ENCODE results near the gene IRGC.
"Not testable (repeated sequence)": the region's sequence is repeated elsewhere in the genome, so short reads cannot be mapped to it uniquely, and the experiment has no call there.

IRGC gene, protein sequence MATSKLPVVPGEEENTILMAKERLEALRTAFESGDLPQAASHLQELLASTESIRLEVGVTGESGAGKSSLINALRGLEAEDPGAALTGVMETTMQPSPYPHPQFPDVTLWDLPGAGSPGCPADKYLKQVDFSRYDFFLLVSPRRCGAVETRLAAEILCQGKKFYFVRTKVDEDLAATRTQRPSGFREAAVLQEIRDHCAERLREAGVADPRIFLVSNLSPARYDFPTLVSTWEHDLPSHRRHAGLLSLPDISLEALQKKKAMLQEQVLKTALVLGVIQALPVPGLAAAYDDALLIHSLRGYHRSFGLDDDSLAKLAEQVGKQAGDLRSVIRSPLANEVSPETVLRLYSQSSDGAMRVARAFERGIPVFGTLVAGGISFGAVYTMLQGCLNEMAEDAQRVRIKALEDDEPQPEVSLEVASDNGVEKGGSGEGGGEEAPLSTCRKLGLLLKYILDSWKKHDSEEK

DNA sequence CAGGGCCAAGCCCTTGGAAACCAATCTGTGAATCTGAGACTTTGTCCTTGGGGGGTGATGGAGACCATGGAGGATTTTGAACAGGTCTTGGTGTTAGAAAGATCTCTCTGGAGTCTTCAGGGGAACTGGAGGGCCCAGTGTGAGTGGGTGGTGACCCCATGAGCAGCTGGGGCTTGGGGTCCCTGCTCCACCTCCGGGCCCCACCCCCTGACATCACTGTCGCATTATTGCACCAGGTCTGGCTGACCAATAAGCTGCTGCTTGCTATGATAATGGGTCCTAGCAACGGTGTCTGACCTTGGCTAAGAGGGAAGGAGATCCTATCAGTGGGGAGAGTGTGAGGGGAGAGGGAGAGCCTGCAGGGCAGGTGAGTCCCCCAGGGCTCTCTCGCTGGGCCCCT lies at the start of gene IRGC:
IRGC (plus strand) TSS at position 301 of the 400 bp plus-strand sequence. CDS start 2,483 bp downstream, outside the sequence.
- DNase-seq (ENCODE audit: low spot score), result no peak

- no peak for DNase-seq (ENCODE audit: low spot score)
Observed at GRCh38 chr19:43667126-43667875, 48.6 kb upstream of the IRGC start.

DNA sequence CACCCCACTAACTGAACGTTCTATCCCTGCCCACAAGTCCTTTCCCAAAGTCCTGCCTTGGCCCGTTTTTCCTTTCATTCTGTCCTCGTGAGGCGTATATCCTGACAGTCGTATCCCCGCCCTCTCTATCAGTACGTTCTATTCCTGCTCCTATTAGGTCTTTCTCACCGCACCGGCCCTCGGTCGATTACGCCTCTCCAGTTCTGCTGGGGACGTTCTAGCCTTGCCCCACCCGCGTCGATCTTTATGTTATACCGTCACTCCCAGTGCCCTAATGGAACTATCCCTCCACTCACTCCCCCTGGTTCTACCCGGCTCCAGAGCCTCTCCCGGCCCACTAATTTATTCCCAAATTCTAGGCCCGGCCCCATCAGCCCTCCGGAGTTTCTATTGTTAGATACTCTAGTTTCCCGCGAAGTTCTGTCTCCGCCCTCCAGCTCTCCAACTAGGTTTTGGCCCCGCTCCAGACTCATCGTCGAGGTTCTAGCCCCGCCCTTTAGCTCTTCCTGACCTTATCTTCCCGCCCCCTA lies 47.9 kb upstream of the IRGC start:
- DNase-seq (ENCODE audit: low spot score), result no peak

DNA sequence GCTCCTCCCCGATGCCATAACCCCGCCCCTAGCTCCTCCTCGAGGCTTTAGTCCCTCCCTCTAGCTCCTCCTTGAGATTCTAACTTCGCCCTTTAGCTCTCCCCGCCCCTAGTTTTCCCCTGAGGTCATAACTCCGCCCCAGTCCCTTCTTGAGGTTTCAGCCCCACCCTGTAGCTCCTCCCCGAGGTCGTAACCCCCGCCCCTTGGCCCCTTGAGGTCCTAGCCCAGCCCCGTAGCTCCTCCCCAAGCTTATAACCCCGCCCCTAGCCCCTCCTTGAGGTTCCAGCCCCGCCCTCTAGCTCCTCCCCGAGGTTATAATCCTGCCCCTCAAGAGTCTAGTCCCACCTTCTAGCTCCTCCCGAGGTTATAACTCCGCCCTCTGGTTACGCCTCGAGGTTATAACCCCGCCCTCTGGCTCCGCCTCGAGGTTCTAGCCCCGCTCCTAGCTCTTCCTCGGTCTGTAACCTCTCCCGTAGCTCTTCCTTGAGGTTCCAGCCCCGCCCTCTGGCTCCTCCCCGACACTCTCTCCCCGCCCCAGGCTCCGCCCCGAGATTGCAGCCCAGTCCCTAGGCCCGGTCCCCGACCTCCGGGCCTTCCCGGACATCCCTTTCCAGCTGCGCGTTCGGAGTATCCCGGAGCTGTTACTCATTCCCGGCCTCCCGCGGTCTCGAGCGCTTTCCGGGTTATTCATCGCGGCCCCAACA lies 47.3 kb upstream of the IRGC start:
- DNase-seq (ENCODE audit: low spot score), result peak; percentile 100

- DNase-seq (ENCODE audit: low spot score), result no peak
Observed at GRCh38 chr19:43672061-43672679, 43.7 kb upstream of the IRGC start.

DNA sequence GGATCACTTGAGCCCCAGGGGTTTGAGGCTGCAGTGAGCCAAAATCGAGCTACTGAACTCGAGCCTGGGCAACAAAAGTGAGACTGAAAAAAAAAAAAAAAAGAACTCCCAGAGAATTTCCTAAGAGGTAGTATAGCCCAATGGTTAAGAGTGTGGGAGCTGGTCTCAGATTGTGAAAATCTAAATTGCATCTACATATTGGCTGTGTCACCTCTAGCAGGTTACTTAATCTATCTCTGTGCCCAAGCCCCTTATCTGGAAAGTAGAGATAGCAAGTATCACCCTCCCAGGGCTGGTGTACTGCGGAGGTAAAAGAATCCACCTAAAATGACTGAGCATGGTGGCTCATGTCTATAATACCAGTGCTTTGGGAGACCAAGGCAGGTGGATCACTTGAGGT lies 42.2 kb upstream of the IRGC start:
- DNase-seq (ENCODE audit: low spot score), result no peak

DNA sequence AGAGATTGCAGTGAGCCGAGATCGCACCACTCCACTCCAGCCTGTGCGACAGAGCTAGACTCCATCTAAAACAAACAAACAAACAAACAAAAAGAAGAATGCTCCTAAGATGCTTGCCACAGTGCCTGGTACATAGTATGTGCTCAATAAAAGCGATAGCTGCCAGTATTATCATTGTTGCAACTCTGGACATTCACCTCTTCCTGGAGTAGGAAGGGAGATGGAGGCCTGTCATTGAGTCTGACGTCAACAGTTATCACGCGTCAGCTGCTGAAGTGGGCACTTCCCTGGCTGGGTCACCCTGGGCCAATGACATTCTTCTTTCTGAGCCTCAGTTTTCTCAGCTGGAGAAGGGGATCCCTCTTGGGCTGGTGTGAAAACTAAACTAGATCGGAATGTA lies 41.7 kb upstream of the IRGC start:
- DNase-seq (ENCODE audit: low spot score), result peak; percentile 28

- DNase-seq (ENCODE audit: low spot score), result no peak
Observed at GRCh38 chr19:43674596-43674995, 41.3 kb upstream of the IRGC start.

DNA sequence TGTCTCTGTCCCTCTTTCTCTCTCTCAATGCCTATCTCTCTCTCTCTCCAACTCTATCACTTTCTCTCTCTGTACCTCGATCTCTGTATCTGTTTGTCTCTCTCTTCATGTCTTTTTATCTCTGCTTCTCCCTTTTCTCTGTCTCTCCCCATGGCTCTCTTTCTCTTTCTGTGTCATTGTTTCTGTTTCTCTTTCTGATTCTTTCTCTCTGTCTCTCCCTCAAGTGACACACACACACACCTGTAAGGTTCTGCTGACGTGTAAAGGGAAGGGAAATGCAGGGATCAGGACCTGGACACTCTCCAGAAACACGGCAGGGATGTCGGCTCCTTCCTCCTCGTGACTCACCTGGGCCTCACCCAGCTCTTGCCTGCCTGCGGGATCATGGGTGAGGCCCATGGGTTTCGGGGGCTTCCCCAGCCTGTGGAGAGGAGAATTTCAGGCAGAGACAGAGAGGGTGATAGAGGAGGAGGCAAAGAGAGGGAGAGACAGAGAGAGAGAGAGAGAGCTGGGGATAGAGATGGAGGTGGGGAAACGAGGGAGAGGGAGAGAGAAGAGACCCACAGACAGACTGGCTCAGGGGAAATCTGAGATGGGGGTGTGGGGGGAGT lies 40.5 kb upstream of the IRGC start:
- DNase-seq (ENCODE audit: low spot score), result no peak

- no peak for DNase-seq (ENCODE audit: low spot score)
Observed at GRCh38 chr19:43675906-43676305, 40.0 kb upstream of the IRGC start.

- no peak for DNase-seq (ENCODE audit: low spot score)
Observed at GRCh38 chr19:43678512-43679261, 37.2 kb upstream of the IRGC start.

DNA sequence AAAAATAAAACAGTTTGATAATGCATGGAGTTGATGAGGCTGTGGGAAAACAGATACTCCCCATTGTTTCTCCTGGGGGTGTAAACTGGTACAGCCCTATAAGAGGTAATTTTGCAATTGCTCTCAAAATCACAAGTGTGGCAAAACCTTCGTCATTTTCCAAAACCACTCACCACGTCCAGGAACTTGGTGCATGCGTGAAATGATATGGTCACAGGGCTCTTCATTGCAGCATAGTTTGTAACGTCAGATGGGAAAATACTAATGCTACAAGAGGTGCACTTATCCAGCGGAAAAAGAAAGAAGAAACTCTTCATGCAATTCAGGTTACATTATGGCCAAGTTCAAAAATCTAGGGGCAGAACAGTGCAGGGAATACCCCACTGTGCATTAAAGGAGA lies 34.1 kb upstream of the IRGC start:
- DNase-seq (ENCODE audit: low spot score), result no peak

DNA sequence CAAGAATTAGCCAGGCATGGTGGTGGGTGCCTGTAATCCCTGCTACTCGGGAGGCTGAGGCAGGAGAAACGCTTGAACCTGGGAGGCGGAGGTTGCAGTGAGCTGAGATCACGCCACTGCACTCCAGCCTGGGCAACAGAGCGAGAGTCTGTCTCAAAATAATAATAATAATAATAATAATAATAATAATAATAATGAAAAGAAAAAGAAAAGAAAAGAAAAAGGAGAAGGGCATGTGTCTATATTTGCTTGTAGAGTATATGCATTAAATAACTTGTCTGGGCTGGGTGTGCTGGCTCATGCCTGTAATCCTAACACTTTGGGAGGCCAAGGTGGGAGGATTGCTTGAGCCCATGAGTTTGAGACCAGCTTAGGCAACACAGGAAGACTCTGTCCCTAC lies 33.6 kb upstream of the IRGC start:
- not testable (repeated sequence) for DNase-seq (ENCODE audit: low spot score)

- DNase-seq (ENCODE audit: low spot score), result no peak
Observed at GRCh38 chr19:43682824-43683661, 32.8 kb upstream of the IRGC start.

GRCh38 chr19:43683905-43684304 lies 32.0 kb upstream of the IRGC start:
- no peak for DNase-seq (ENCODE audit: low spot score)

DNA sequence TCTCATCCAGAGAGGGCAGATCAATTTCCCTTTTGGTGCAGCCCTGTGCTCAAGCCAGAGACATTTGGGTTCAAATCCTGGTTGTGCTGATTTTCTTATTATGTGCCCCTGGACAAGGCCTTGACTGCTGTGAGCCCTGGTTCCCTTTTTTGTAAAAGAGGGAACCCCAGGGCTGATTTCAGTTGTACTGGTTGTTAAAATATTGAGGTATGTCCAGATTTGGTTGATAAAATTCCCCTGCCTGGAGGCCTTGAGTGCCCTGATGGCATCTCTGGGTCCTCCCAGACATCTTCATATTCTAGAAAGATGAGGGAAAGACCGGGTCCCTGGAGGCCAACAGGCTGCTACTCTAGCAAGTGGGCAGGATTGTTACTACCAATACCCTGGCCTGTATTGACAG lies 31.6 kb upstream of the IRGC start:
- DNase-seq (ENCODE audit: low spot score), result no peak

DNA sequence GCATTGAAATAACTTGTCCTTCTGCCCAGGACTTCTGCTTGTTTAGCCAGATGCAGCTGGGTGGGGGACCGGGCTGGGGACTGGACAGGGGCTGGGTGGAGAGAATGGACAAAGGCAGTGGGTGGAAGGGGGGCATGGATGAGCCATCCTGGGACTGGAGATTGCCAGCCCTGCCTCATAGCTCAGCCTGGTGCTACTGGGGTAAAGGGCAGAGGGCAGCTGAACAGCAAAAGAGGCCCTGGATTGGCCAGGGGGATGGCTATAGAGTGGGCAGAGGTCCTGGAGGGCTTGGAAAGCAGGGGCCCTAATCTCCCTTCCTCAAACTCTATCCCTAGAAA lies 28.2 kb upstream of the IRGC start:
- no peak for DNase-seq (ENCODE audit: low spot score)

GRCh38 chr19:43688059-43688701 lies 27.7 kb upstream of the IRGC start:
- no peak for DNase-seq (ENCODE audit: low spot score)

DNA sequence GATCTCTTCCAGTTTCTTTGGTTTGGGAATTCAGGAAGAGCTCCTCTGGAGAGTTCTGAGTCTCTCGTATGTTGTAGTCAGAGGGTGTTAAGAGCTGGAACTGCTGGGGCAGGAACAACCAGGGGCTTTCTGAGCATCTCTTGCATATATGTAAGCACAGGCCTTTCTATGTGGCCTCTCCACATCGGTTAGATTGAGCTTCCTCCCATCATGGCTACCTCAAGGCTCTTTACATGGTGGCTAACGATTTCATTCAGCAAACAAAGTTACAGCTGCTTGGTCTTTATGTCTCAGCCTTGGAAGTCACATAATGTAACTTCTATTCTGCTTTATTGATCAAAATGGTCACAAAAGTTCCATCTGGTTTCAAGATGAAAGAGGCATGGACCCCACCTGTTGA lies 25.4 kb upstream of the IRGC start:
- DNase-seq (ENCODE audit: low spot score), result no peak
